BE2C (cell line): ENCODE results near the gene OR5H15. TPM values are rescaled to one million over a fixed set of nuclear protein-coding genes. Genes with fewer than 3 reads are reported as not detected.
"Not testable (repeated sequence)": the region's sequence is repeated elsewhere in the genome, so short reads cannot be mapped to it uniquely, and the experiment has no call there.

Experiments used
- DNase-seq: peaks from one replicate; pipeline ENCODE4 v3.0.0-alpha.2; 2020
- H3K27me3 ChIP-seq: fragments of 250-450 bp; sonication (Bioruptor Pico); 2 replicates; pipeline ENCODE4 v1.5.1; 2020; ENCODE audit warnings: mild to moderate bottlenecking
- H3K36me3 ChIP-seq: fragments of 250-450 bp; sonication (Bioruptor Pico); 2 replicates; pipeline ENCODE4 v1.5.1; 2020; ENCODE audit warnings: mild to moderate bottlenecking
- H3K4me1 ChIP-seq: fragments of 250-450 bp; sonication (Bioruptor Pico); 2 replicates; pipeline ENCODE4 v1.5.1; 2020
- H3K4me3 ChIP-seq: 2 replicates; pipeline ENCODE4 v1.5.1; 2011; ENCODE audit warnings: low read depth, low read length
- H3K9me3 ChIP-seq: fragments of 250-450 bp; sonication (Bioruptor Pico); 2 replicates; pipeline ENCODE4 v1.5.1; 2020
- polyA plus RNA-seq: library from polyadenylated mRNA; unstranded; fragments of >200 nt; gene quantifications from one replicate; pipeline ENCODE4 v1.2.1, GENCODE V29; 2012; ENCODE audit warnings: low read depth, missing spikeins; ENCODE audit not compliant: insufficient read length, insufficient read depth
- TF ChIP-seq, protein P1 (sequence below): IDR thresholded peaks from 2 replicates; pipeline ENCODE4 v1.5.1; 2012; ENCODE audit warnings: mild to moderate bottlenecking, low read depth, low read length

OR5H15 gene
- not detected for polyA plus RNA-seq

DNA sequence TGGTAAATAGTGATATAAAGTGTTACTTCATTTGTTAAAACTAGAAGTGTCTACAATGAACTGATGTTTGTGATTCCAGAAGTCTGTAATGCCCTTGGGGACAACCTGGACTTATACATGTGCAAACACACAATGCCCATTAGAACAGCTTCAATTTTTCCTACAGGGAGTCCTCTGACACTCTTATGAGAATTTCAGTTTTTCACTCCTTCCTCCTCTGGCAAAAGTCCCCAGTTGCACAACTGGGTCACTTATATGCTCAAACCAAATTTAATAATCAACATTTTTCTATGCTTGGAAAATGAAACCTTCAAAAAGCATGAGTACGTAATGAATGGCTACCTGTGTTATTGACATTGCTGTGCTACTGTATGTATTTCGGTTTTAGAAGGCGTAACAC, at the start of gene OR5H15:
OR5H15 (plus strand) TSS at position 301 of the 400 bp plus-strand sequence. CDS start 2,004 bp downstream, outside the sequence.
- H3K27me3 ChIP-seq, result no peaks in the 10 kb centered on the region; the same call in 1 of the 2 replicates
- TF ChIP-seq, protein P1, sequence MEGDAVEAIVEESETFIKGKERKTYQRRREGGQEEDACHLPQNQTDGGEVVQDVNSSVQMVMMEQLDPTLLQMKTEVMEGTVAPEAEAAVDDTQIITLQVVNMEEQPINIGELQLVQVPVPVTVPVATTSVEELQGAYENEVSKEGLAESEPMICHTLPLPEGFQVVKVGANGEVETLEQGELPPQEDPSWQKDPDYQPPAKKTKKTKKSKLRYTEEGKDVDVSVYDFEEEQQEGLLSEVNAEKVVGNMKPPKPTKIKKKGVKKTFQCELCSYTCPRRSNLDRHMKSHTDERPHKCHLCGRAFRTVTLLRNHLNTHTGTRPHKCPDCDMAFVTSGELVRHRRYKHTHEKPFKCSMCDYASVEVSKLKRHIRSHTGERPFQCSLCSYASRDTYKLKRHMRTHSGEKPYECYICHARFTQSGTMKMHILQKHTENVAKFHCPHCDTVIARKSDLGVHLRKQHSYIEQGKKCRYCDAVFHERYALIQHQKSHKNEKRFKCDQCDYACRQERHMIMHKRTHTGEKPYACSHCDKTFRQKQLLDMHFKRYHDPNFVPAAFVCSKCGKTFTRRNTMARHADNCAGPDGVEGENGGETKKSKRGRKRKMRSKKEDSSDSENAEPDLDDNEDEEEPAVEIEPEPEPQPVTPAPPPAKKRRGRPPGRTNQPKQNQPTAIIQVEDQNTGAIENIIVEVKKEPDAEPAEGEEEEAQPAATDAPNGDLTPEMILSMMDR, result no peak
- no peaks in the 10 kb centered on the region for H3K9me3 ChIP-seq
- DNase-seq, result no peak
- H3K4me1 ChIP-seq, result no peaks in the 10 kb centered on the region
- no peak within 1 kb of the TSS for H3K4me3 ChIP-seq
- no peaks in the 10 kb centered on the region for H3K36me3 ChIP-seq

DNA sequence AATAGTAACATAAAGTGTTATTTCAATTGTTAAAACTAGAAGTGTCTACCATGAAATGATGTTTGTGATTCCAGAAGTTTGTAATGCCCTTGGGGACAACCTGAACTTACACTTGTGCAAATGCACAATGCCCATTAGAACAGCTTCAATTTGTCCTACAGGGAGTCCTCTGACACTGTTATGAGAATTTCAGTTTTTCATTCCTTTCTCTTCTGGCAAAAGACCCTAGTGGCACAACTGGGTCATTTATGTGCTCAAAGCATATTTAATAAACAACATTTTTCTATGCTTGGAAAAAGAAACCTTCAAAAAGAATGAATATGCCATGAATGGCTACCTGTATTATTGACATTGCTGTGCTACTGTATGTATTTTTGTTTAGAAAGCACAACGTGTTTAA, 36.1 kb upstream of the OR5H15 start, which contains the start of gene OR5H1:
OR5H1 (plus strand) TSS at position 301 of the 400 bp plus-strand sequence. CDS start 1,977 bp downstream, outside the sequence.
- no peak for DNase-seq
- Histone ChIP-seq H3K4me3 (no peak within 1 kb of the TSS), H3K36me3 (no peaks in the 10 kb centered on the region), H3K27me3 (no peaks in the 10 kb centered on the region; the same call in 1 of the 2 replicates), H3K4me1 (no peaks in the 10 kb centered on the region), H3K9me3 (no peaks in the 10 kb centered on the region)
- TF ChIP-seq, protein P1, result no peak

DNA sequence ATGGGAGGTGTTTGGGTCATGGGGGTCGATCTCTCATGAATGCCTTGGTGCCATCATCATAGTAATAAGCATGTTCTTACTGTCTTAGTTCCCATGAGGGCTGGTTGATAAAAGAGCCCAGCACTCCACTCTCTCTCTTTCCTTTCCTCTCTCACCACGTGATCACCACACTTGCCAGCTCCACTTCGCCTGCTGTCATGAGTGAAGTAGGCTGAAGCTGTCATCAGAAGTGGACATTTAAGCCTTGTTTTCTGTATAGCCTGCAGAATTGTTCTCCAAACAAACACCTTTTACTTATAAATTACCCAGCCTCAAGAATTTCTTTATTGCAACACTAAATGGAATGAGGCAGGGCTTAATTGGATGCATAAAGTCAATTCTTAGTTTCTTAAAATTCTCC, 29.9 kb upstream of the OR5H15 start:
- no peaks in the 10 kb centered on the region for H3K27me3 ChIP-seq
- no peak overlapping the region for H3K4me3 ChIP-seq
- TF ChIP-seq, protein P1, result no peak
- H3K9me3 ChIP-seq, result no peaks in the 10 kb centered on the region
- DNase-seq, result peak; percentile 40
- peaks cover 4% of the 10 kb centered on the region for H3K4me1 ChIP-seq
- H3K36me3 ChIP-seq, result no peaks in the 10 kb centered on the region

DNA sequence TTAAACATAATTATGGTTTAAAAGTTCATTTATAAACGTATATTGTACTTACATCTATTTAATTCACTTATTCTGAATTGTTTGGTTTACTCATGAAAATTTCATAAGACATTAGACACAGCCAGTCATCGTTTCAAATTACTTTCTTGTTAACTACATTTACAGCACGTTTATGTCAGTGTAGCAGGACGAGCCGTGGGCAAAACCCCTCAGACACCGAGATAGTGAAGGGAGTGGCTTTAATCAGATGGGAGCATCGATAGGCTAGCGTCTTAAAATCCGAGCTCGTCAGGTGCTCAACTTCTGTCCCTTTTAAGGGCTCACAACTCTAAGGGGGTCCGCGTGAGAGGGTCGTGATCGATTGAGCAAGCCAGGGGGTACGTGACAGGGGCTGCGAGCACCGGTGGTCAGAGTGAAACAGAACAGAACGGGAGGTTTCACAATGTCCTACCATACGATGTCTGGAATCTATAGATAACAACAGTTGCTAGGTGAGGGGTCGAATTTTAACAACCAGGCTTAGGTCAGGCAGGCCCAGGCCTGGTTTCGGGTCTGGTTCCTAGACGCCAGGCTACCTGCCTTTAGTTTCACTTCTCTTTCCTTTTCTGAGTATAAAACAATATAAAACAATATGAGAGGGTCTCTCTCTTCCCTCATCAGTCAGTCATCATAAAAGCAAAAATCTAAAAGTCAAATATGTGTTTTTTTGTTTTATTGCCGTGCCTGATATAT, 28.5 kb upstream of the OR5H15 start:
- not testable (repeated sequence) for H3K9me3 ChIP-seq, DNase-seq
- peak overlapping the region; percentile 52 for H3K4me3 ChIP-seq

DNA sequence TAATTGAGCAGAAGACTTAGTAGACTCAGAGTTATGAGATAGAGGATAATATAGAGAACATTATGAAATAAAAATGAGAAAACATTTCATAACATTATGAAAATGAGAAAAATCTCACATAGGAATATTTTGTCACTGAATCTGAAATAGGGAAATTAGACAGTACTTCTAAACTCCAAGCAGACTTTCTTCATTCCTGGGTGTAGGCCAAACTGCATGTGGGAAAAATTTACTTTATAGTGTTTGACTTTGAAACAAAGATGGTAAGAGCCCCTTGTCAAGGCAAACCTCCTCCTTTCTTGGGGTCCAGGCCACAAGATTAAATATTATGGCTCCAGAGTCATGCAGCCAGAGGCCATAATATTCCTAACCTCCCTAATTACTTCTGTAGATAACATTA, 26.0 kb upstream of the OR5H15 start:
- Histone ChIP-seq H3K9me3 (no peaks in the 10 kb centered on the region), H3K4me1 (peaks cover 4% of the 10 kb centered on the region), H3K4me3 (no peak overlapping the region), H3K27me3 (no peaks in the 10 kb centered on the region), H3K36me3 (no peaks in the 10 kb centered on the region)
- TF ChIP-seq, protein P1, result no peak
- no peak for DNase-seq

More for the DNA sequence above, 28.5 kb upstream of the OR5H15 start:
- H3K36me3 ChIP-seq, H3K4me1 ChIP-seq, H3K27me3 ChIP-seq: not testable (repeated sequence)

DNA sequence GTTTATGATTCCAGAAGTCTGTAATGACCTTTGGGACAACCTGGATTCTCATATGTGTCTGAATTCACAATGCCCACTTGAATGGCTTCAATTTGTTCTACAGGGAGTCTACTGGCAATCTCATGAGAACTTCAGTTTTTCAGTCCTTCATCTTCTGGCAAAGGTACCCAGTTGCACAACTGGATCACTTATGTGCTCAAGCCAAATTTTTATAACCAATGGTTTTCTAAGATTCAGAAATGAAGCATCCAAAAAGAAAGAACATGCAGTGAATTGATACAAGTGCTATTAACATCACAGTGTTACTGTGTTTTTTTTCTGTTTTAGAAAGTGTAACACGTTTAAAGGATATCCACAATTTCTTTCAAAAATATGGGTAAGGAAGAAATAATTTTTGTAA, 19.3 kb upstream of the OR5H15 start, which contains the start of gene OR5H14:
OR5H14 (plus strand) TSS at position 301 of the 400 bp plus-strand sequence. CDS start 1,907 bp downstream, outside the sequence.
- DNase-seq, result no peak
- Histone ChIP-seq H3K36me3 (no peaks in the 10 kb centered on the region), H3K9me3 (no peaks in the 10 kb centered on the region), H3K4me1 (no peaks in the 10 kb centered on the region), H3K4me3 (no peak within 1 kb of the TSS), H3K27me3 (no peaks in the 10 kb centered on the region)
- TF ChIP-seq, protein P1, result no peak
